GM13976 (cell line): ENCODE results near the gene GET4.

ENCODE experiments used
- DNase-seq: peaks from one replicate; pipeline ENCODE4 v3.0.0; 2012; ENCODE audit warnings: low spot score
- CTCF ChIP-seq: IDR thresholded peaks from 2 replicates; pipeline ENCODE4 v1.5.1; 2012; ENCODE audit warnings: borderline replicate concordance, mild to moderate bottlenecking; ENCODE audit not compliant: insufficient read depth; ENCODE audit errors: extremely low read depth, missing control alignments, control extremely low read depth
- in situ Hi-C: fragments of 300-500 bp; cut with MboI; formaldehyde crosslinking; loops from one replicate; pipeline ENCODE4 v1.12.0; 2022; ENCODE audit warnings: low sequenced_read_pairs, mixed read lengths, inconsistent platforms; ENCODE audit not compliant: unreplicated experiment

The GET4 gene

GRCh38 chr7:874031-874749 is 2.2 kb upstream of the GET4 start:
- in situ Hi-C loops: loop anchor here (5.0 to 10.0 kb wide), 2 partner anchors 87 to 559 kb away; no protein-coding TSS in a partner anchor
- DNase-seq: no peak
- TF ChIP-seq CTCF: no peak

- no peak for DNase-seq
- no peak for TF ChIP-seq CTCF
- in situ Hi-C loops: loop anchor here (10.0 kb wide), 1 partner anchor 560 kb away; no protein-coding TSS in a partner anchor
Observed at GRCh38 chr7:875051-875450, 1.3 kb upstream of the GET4 start.

- no peak for TF ChIP-seq CTCF
- DNase-seq: no peak
- in situ Hi-C loops: loop anchor here (10.0 kb wide), 1 partner anchor 561 kb away; no protein-coding TSS in a partner anchor
Observed at GRCh38 chr7:875476-876076, 778 bp upstream of the GET4 start.

- in situ Hi-C loops: loop anchor here (10.0 kb wide), 1 partner anchor 562 kb away; no protein-coding TSS in a partner anchor
- DNase-seq: no peak
- TF ChIP-seq CTCF: no peak
Observed at GRCh38 chr7:876972-877311, 588 bp downstream of the GET4 start.

GRCh38 chr7:877312-878232 is 1.2 kb downstream of the GET4 start:
- no peak for TF ChIP-seq CTCF
- DNase-seq: no peak
- in situ Hi-C loops: loop anchor here (10.0 kb wide), 1 partner anchor 563 kb away; no protein-coding TSS in a partner anchor

- in situ Hi-C loops: loop anchor here (10.0 kb wide), 1 partner anchor 564 kb away; no protein-coding TSS in a partner anchor
- TF ChIP-seq CTCF: no peak
- DNase-seq: no peak
Observed at GRCh38 chr7:879093-879492, 2.7 kb downstream of the GET4 start.
